GM12878 (cell line): Measurements from ENCODE around the gene HERPUD2. TPM values are rescaled to one million over a fixed set of nuclear protein-coding genes. Genes with fewer than 3 reads are reported as not detected.

Experiments
- BCLAF1 ChIP-seq: fragments of 450-650 bp; IDR thresholded peaks from 2 replicates; pipeline ENCODE4 v1.6.1; 2017; ENCODE audit warnings: antibody characterized with exemption, mild to moderate bottlenecking, moderate library complexity
- CBX5 ChIP-seq: sonication (generic); IDR thresholded peaks from 2 replicates; pipeline ENCODE4 v1.6.1; 2016; ENCODE audit warnings: low read depth, moderate library complexity, mild to moderate bottlenecking, inconsistent platforms
- EZH2 ChIP-seq: IDR thresholded peaks from 2 replicates; pipeline ENCODE4 v1.6.1; 2012; ENCODE audit warnings: low read depth, mild to moderate bottlenecking, control low read depth, inconsistent platforms, low read length, borderline replicate concordance; ENCODE audit not compliant: control insufficient read depth
- NKRF ChIP-seq: fragments of 450-650 bp; conservative IDR thresholded peaks from 2 replicates; pipeline ENCODE4 v1.6.1; 2017; ENCODE audit warnings: mild to moderate bottlenecking, moderate library complexity
- SKIL ChIP-seq: fragments of 450-650 bp; IDR thresholded peaks from 2 replicates; pipeline ENCODE4 v1.6.1; 2017; ENCODE audit warnings: mild to moderate bottlenecking, low read depth, inconsistent platforms; ENCODE audit not compliant: poor library complexity, severe bottlenecking
- WRNIP1 ChIP-seq: IDR thresholded peaks from 2 replicates; pipeline ENCODE4 v1.6.1; 2011; ENCODE audit warnings: low read depth, low read length, improper control_type of control experiment, borderline replicate concordance
- ZBTB11 ChIP-seq: fragments of 450-650 bp; formaldehyde crosslinking; IDR thresholded peaks from 2 replicates; pipeline ENCODE4 v1.5.0; 2022; ENCODE audit warnings: mild to moderate bottlenecking, missing genetic modification characterization
- polyA plus RNA-seq, 11 experiments: library from polyadenylated mRNA; depleted of rRNA in 4 of 11; unstranded in 6 of 11; stranded (reverse) in 5 of 11; fragments of >200 nt; fragmentation: Nextera tagmentation in 4 of 11; fragmentation: Illumina TruSeq in 1 of 11; extraction: Ambion mirVana in 4 of 11; extraction: Trizol in 1 of 11; gene quantifications; 1 replicate in 1 of 11; 2 replicates in 10 of 11; pipeline versions ENCODE4 v1.2.1 to v1.2.3, GENCODE V29; 2011 to 2016; ENCODE audit warnings: inconsistent platforms in 2 of 11, missing spikeins in 2 of 11, low read depth in 1 of 11
- total RNA-seq, 4 experiments: library from RNA; depleted of rRNA in 3 of 4; stranded (reverse); fragments of >200 nt in 3 of 4; fragmentation: Illumina TruSeq in 1 of 4; extraction: Trizol in 1 of 4; gene quantifications; 2 replicates each; pipeline versions ENCODE4 v1.2.1 to v1.2.3, GENCODE V29; 2013 to 2021

Gene HERPUD2
- total and polyA plus RNA-seq, 10 of the 15 experiments (the other 5 are each of a cell fraction or from before 2014, with no cell fraction given), result 4.7 to 69.6 (median 13.9) TPM

- no peak for TF ChIP-seq NKRF
- TF ChIP-seq CBX5, result no peak
- TF ChIP-seq SKIL, result no peak
- TF ChIP-seq WRNIP1, result no peak
- TF ChIP-seq EZH2, result no peak
- TF ChIP-seq ZBTB11 (CRISPR knock-in tag), result no peak
- TF ChIP-seq BCLAF1, result no peak
These were observed 41.8 kb upstream of the HERPUD2 start (continued) for GRCh38 chr7:35736725-35737124.
